HCT116 (cell line): ENCODE measurements around the gene EZH2. TPM values are rescaled to one million over a fixed set of nuclear protein-coding genes. Genes with fewer than 3 reads are reported as not detected.

Experiments
- ATAC-seq: fragments of 200-7000 bp; cut with Tn5 transposase; 2 replicates; pipeline ENCODE4 v1.9.1; 2020; ENCODE audit warnings: mild to moderate bottlenecking, moderate library complexity
- BruUV-seq: library from RNA; stranded (reverse); fragments of 400-500 nt; replicated peaks from 2 replicates; lab custom pipeline; 2021; lab: Mats Ljungman, UMichigan
- CTCF ChIA-PET: fragments of 300-600 bp; sonication (Branson Sonifier 250); formaldehyde crosslinking; loops from one replicate; lab custom pipeline; 2021; ENCODE audit warnings: antibody characterized with exemption; lab: Charles Lee
- POLR2A ChIA-PET: fragments of 300-600, 350-600 bp; sonication (Branson Sonifier 250); formaldehyde crosslinking; loops from one replicate; lab custom pipeline; 2021; ENCODE audit warnings: antibody characterized with exemption; lab: Charles Lee
- RAD21 ChIA-PET, 2 experiments: fragments of 300-600 bp; sonication (Branson Sonifier 250); formaldehyde crosslinking; loops; one replicate each; lab custom pipeline; 2023; ENCODE audit warnings: low total read pairs in 2 of 2; ENCODE audit not compliant: uncharacterized antibody in 2 of 2, unreplicated experiment in 2 of 2, low non-redundant PET in 1 of 2; lab: Charles Lee
- DNase-seq: peaks from one replicate; pipeline ENCODE4 v3.0.0-alpha.2; 2010; ENCODE audit warnings: low read depth, low spot score
- H2AFZ ChIP-seq: fragments of 200-600 bp; shearing (Covaris generic), sonication (generic); 2 replicates; pipeline ENCODE4 v1.6.1; 2017; ENCODE audit warnings: low read depth, mixed run types, mixed read lengths, antibody characterized with exemption, low read length; ENCODE audit not compliant: poor library complexity, severe bottlenecking
- H3K27ac ChIP-seq: 2 replicates; pipeline ENCODE4 v1.5.1; 2012; ENCODE audit warnings: low read depth, low read length
- H3K27me3 ChIP-seq: fragments of 200-600 bp; sonication (generic); 2 replicates; pipeline ENCODE4 v1.6.1; 2016; ENCODE audit warnings: mixed run types, low read length, mixed read lengths; ENCODE audit not compliant: insufficient read depth
- H3K36me3 ChIP-seq, 2 experiments: fragments of 200-500 bp in 1 of 2; fragments of 200-600 bp in 1 of 2; sonication (Bioruptor generic) in 1 of 2; sonication (generic) in 1 of 2; 2 replicates each; pipeline versions ENCODE4 v1.5.1 to v1.6.1; 2014 to 2016; ENCODE audit warnings: low read length in 2 of 2, inconsistent platforms in 1 of 2, mixed read lengths in 1 of 2, mixed run types in 1 of 2; ENCODE audit not compliant: insufficient read depth in 2 of 2, control insufficient read depth in 1 of 2
- H3K4me1 ChIP-seq, 2 experiments: fragments of 200-600 bp in 1 of 2; sonication (generic) in 1 of 2; 2 replicates each; pipeline versions ENCODE4 v1.5.1 to v1.6.1; 2012 to 2017; ENCODE audit warnings: low read length in 2 of 2, inconsistent platforms in 1 of 2, mild to moderate bottlenecking in 1 of 2, mixed read lengths in 1 of 2, mixed run types in 1 of 2, moderate library complexity in 1 of 2; ENCODE audit not compliant: insufficient read depth in 2 of 2, control insufficient read depth in 1 of 2
- H3K4me2 ChIP-seq: fragments of 200-600 bp; sonication (generic); 2 replicates; pipeline ENCODE4 v1.6.1; 2017; ENCODE audit warnings: mixed run types, low read length, mixed read lengths
- H3K4me3 ChIP-seq, 2 experiments: fragments of 200-600 bp in 1 of 2; sonication (generic) in 1 of 2; replicated peaks in 1 of 2; 2 replicates each; pipeline ENCODE4 v1.5.1; 2011 to 2016; ENCODE audit warnings: low read length in 2 of 2, control low read depth in 1 of 2, low read depth in 1 of 2, mild to moderate bottlenecking in 1 of 2, mixed read lengths in 1 of 2, mixed run types in 1 of 2
- H3K79me2 ChIP-seq: fragments of 200-600 bp; sonication (generic); 2 replicates; pipeline ENCODE4 v1.6.1; 2017; ENCODE audit warnings: mild to moderate bottlenecking, mixed run types, low read length, moderate library complexity, mixed read lengths; ENCODE audit not compliant: insufficient read depth
- H3K9ac ChIP-seq: fragments of 200-600 bp; sonication (generic); 2 replicates; pipeline ENCODE4 v1.6.1; 2016; ENCODE audit warnings: low read length, mixed read lengths
- H3K9me2 ChIP-seq: fragments of 200-600 bp; sonication (generic), shearing (Covaris generic); 2 replicates; pipeline ENCODE4 v1.6.1; 2017; ENCODE audit warnings: mixed run types, mild to moderate bottlenecking, moderate library complexity; ENCODE audit not compliant: insufficient read depth
- H3K9me3 ChIP-seq, 2 experiments: fragments of 200-500 bp in 1 of 2; fragments of 200-600 bp in 1 of 2; sonication (Bioruptor generic) in 1 of 2; sonication (generic) in 1 of 2; 2 replicates each; pipeline ENCODE4 v1.6.1; 2014 to 2017; ENCODE audit warnings: low read length in 2 of 2, mixed read lengths in 2 of 2, inconsistent platforms in 1 of 2, low read depth in 1 of 2, mild to moderate bottlenecking in 1 of 2, mixed run types in 1 of 2, moderate library complexity in 1 of 2; ENCODE audit not compliant: control insufficient read depth in 1 of 2, insufficient read depth in 1 of 2
- H4K20me1 ChIP-seq: fragments of 200-600 bp; sonication (generic), shearing (Covaris generic); 2 replicates; pipeline ENCODE4 v1.6.1; 2017; ENCODE audit warnings: mixed run types, mild to moderate bottlenecking, moderate library complexity; ENCODE audit not compliant: insufficient read depth
- ELF1 ChIP-seq: IDR thresholded peaks from 2 replicates; pipeline ENCODE4 v1.6.1; 2012; ENCODE audit warnings: low read depth, borderline replicate concordance
- EZH2 ChIP-seq: fragments of 200-600 bp; sonication (generic); IDR thresholded peaks from 2 replicates; pipeline ENCODE4 v1.6.1; 2017; ENCODE audit warnings: antibody characterized with exemption, mixed run types
- EZH2phosphoT487 ChIP-seq: fragments of 200-600 bp; IDR thresholded peaks from 2 replicates; pipeline ENCODE4 v1.6.1; 2018; ENCODE audit warnings: antibody characterized with exemption, borderline replicate concordance
- POLR2A ChIP-seq: IDR thresholded peaks from 2 replicates; pipeline ENCODE4 v1.7.0; 2011; ENCODE audit warnings: borderline replicate concordance; ENCODE audit not compliant: insufficient read depth, insufficient read length; ENCODE audit errors: extremely low read depth
- POLR2AphosphoS5 ChIP-seq: IDR thresholded peaks from 2 replicates; pipeline ENCODE4 v1.6.1; 2011; ENCODE audit warnings: mild to moderate bottlenecking, low read depth, low read length, moderate library complexity
- RAD21 ChIP-seq: IDR thresholded peaks from 2 replicates; pipeline ENCODE4 v1.6.1; 2012; ENCODE audit warnings: low read depth, mild to moderate bottlenecking
- SRF ChIP-seq: IDR thresholded peaks from 2 replicates; pipeline ENCODE4 v1.6.1; 2012; ENCODE audit warnings: low read depth
- YY1 ChIP-seq: IDR thresholded peaks from 2 replicates; pipeline ENCODE4 v1.6.1; 2011; ENCODE audit warnings: low read length, low read depth, moderate library complexity, mild to moderate bottlenecking; ENCODE audit not compliant: insufficient replicate concordance; ENCODE audit errors: extremely low read depth
- ZFX ChIP-seq: fragments of 450-650 bp; IDR thresholded peaks from 2 replicates; pipeline ENCODE4 v1.6.1; 2017
- ZNF274 ChIP-seq: fragments of 200-500 bp; sonication (Bioruptor generic); IDR thresholded peaks from 2 replicates; pipeline ENCODE4 v1.6.1; 2014; ENCODE audit warnings: mild to moderate bottlenecking, low read depth, low read length, inconsistent platforms
- intact Hi-C: fragments of 100-400 bp; cut with micrococcal nuclease; formaldehyde crosslinking; loops from 2 replicates; pipeline ENCODE4 v1.10.0; 2022
- total RNA-seq: library from RNA; stranded (reverse); gene quantifications from one replicate; pipeline ENCODE4 v1.2.1, GENCODE V29; 2021; ENCODE audit not compliant: unreplicated experiment
- TF ChIP-seq, protein P1 (sequence below): IDR thresholded peaks from 2 replicates; pipeline ENCODE4 v1.6.1; 2012

EZH2 gene
- total RNA-seq, 1 experiment from 2014 or later, result 55.2 TPM

DNA sequence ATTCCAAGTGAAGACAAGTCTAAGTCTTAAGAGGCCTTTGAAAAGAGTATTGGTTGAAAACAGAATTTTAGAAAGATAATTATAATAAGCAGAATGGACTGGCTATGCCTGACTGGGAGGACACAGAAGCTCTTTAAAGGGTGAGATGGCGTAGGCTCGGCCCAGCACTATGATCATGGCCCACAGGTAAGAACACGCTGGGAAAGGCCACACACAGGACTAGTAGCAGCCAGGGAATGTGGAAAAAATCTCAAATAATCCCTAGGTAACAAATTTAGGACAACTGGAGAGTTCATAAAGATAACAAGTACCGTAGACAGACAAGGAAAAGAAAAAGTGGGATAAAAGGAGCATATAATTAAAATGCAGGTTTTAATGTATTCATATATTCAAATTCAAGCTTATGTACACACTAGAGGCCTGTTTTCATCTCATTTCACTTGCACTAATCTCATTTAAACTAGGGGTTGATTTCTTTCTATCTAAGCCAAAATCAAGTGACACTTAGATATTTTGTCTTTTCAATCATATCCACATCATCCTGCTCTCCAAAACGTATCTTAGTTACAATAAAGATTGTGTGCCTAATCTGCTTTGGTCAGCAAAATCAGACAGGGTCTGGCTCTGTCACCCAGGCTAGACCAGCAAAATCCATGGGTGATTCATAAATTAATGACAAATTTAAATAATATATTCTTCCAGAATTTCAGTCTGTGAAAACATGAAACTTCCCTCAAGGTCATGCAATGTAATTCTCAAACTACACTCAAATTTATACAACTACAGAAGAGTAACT, 53.0 kb downstream of the EZH2 start:
- CTCF ChIA-PET, result no interaction called here
- TF ChIP-seq YY1 (no peak), RAD21 (no peak), ZFX (no peak), POLR2AphosphoS5 (no peak), ZNF274 (no peak), POLR2A (no peak), EZH2 (no peak), ELF1 (no peak), EZH2phosphoT487 (no peak), SRF (no peak)
- TF ChIP-seq, protein P1, sequence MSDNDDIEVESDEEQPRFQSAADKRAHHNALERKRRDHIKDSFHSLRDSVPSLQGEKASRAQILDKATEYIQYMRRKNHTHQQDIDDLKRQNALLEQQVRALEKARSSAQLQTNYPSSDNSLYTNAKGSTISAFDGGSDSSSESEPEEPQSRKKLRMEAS, result no peak
- TF ChIP-seq, all 23 proteins: peak for 0

More for the DNA sequence above, 53.0 kb downstream of the EZH2 start:
- DNase-seq (no peak), ATAC-seq (no peak)
- peaks cover 92% of the 10 kb centered on the region for H3K79me2 ChIP-seq
- H3K9ac ChIP-seq, result no peak overlapping the region
- no peaks in the 10 kb centered on the region for H3K9me3 ChIP-seq
- no peak overlapping the region for H2AFZ ChIP-seq
- H4K20me1 ChIP-seq, result peaks cover 10% of the 10 kb centered on the region; the same call in 1 of the 2 replicates
- POLR2A ChIA-PET, result no interaction called here
- RAD21 ChIA-PET, result no interaction called here
- no peaks in the 10 kb centered on the region for H3K27me3 ChIP-seq
- no peak overlapping the region for H3K4me2 ChIP-seq
- intact Hi-C loops, result no loop called here
- peaks cover 21 to 22% of the 10 kb centered on the region in 2 experiments; a peak in 3 of 4 replicates for H3K36me3 ChIP-seq
- no peak overlapping the region for H3K4me3 ChIP-seq
- no peaks in the 10 kb centered on the region for H3K9me2 ChIP-seq
- no TSS peak for BruUV-seq
- no peak overlapping the region for H3K27ac ChIP-seq
- H3K4me1 ChIP-seq, result no peaks in the 10 kb centered on the region
